IMR-90 (cell line): ENCODE data around the gene INTS2. TPM values are rescaled to one million over a fixed set of nuclear protein-coding genes. Genes with fewer than 3 reads are reported as not detected.

ENCODE experiments used
- ATAC-seq: fragments of 200-7000 bp; cut with Tn5 transposase; 2 replicates; pipeline ENCODE4 v1.9.1; 2020; ENCODE audit warnings: low read depth, mild to moderate bottlenecking, moderate library complexity
- BruUV-seq: library from RNA; stranded (reverse); fragments of 400-500 nt; replicated peaks from 2 replicates; lab custom pipeline; 2021; lab: Mats Ljungman, UMichigan
- CTCF ChIA-PET: fragments of 300-600 bp; formaldehyde crosslinking; extraction: SDS; loops from one replicate; lab custom pipeline; 2021; ENCODE audit warnings: antibody characterized with exemption; lab: Yijun Ruan, JAX
- POLR2A ChIA-PET: fragments of 300-600 bp; sonication (Branson Sonifier 250); formaldehyde crosslinking; loops from one replicate; lab custom pipeline; 2022; ENCODE audit warnings: antibody characterized with exemption; ENCODE audit not compliant: unreplicated experiment; lab: Charles Lee
- DNase-seq: peaks from one replicate; pipeline ENCODE4 v3.0.0; 2013
- H2AFZ ChIP-seq: replicated peaks from 2 replicates; pipeline ENCODE3; 2013; ENCODE audit warnings: low read length, mild to moderate bottlenecking; ENCODE audit not compliant: poor library complexity
- H2AK5ac ChIP-seq: 2 replicates; pipeline ENCODE4 v1.6.1; 2013; ENCODE audit warnings: low read depth, low read length, inconsistent platforms
- H2AK9ac ChIP-seq: replicated peaks from 2 replicates; pipeline ENCODE3; 2013; ENCODE audit warnings: mild to moderate bottlenecking, low read depth, low read length, moderate library complexity; ENCODE audit not compliant: poor library complexity
- H2BK120ac ChIP-seq: 2 replicates; pipeline ENCODE4 v1.6.1; 2013; ENCODE audit warnings: low read depth, low read length, inconsistent platforms
- H2BK15ac ChIP-seq: 3 replicates; pipeline ENCODE4 v1.6.1; 2013; ENCODE audit warnings: low read depth, low read length, inconsistent platforms
- H2BK20ac ChIP-seq: 2 replicates; pipeline ENCODE4 v1.6.1; 2013; ENCODE audit warnings: low read depth, mild to moderate bottlenecking, inconsistent platforms, low read length, moderate library complexity
- H2BK5ac ChIP-seq: 2 replicates; pipeline ENCODE4 v1.6.1; 2013; ENCODE audit warnings: mild to moderate bottlenecking, low read depth, low read length, inconsistent platforms; ENCODE audit not compliant: poor library complexity, severe bottlenecking
- H3K14ac ChIP-seq: replicated peaks from 2 replicates; pipeline ENCODE4 v1.6.1; 2013; ENCODE audit warnings: low read depth, low read length, inconsistent platforms
- H3K18ac ChIP-seq: 2 replicates; pipeline ENCODE4 v1.6.1; 2013; ENCODE audit warnings: low read depth, low read length, control low read depth
- H3K23ac ChIP-seq: 2 replicates; pipeline ENCODE4 v1.6.1; 2013; ENCODE audit warnings: low read depth, low read length, inconsistent platforms
- H3K27ac ChIP-seq: 2 replicates; pipeline ENCODE4 v1.5.1; 2013; ENCODE audit warnings: mild to moderate bottlenecking, control low read depth, low read length; ENCODE audit not compliant: insufficient read depth
- H3K27me3 ChIP-seq: 2 replicates; pipeline ENCODE4 v1.6.1; 2013; ENCODE audit warnings: low read length; ENCODE audit not compliant: control insufficient read depth, insufficient read depth
- H3K36me3 ChIP-seq: 2 replicates; pipeline ENCODE4 v1.6.1; 2013; ENCODE audit warnings: low read length, mixed read lengths; ENCODE audit not compliant: control insufficient read depth, insufficient read depth
- H3K4ac ChIP-seq: 2 replicates; pipeline ENCODE4 v1.6.1; 2013; ENCODE audit warnings: low read depth, low read length, inconsistent platforms
- H3K4me1 ChIP-seq: 2 replicates; pipeline ENCODE4 v1.6.1; 2013; ENCODE audit warnings: low read length, mixed read lengths; ENCODE audit not compliant: control insufficient read depth, insufficient read depth
- H3K4me2 ChIP-seq: 2 replicates; pipeline ENCODE4 v1.6.1; 2013; ENCODE audit warnings: low read depth, mild to moderate bottlenecking, control low read depth, low read length, moderate library complexity
- H3K4me3 ChIP-seq: 2 replicates; pipeline ENCODE4 v1.5.1; 2013; ENCODE audit warnings: low read depth, mild to moderate bottlenecking, control low read depth, low read length, moderate library complexity; ENCODE audit not compliant: insufficient read depth
- H3K56ac ChIP-seq: 2 replicates; pipeline ENCODE4 v1.6.1; 2013; ENCODE audit warnings: low read length, inconsistent platforms; ENCODE audit not compliant: insufficient read depth; ENCODE audit errors: extremely low read depth
- H3K79me1 ChIP-seq, 2 experiments: 2 replicates each; pipeline ENCODE4 v1.6.1; 2013; ENCODE audit warnings: low read length in 2 of 2, inconsistent platforms in 1 of 2, low read depth in 1 of 2
- H3K9ac ChIP-seq: 2 replicates; pipeline ENCODE4 v1.6.1; 2013; ENCODE audit warnings: low read depth, low read length, control low read depth
- H3K9me1 ChIP-seq: 2 replicates; pipeline ENCODE4 v1.6.1; 2013; ENCODE audit warnings: low read length, inconsistent platforms; ENCODE audit not compliant: insufficient read depth
- H3K9me3 ChIP-seq: 2 replicates; pipeline ENCODE4 v1.6.1; 2013; ENCODE audit warnings: low read length; ENCODE audit not compliant: control insufficient read depth, insufficient read depth
- H4K20me1 ChIP-seq: 2 replicates; pipeline ENCODE4 v1.6.1; 2013; ENCODE audit warnings: low read length, inconsistent platforms; ENCODE audit not compliant: insufficient read depth
- H4K5ac ChIP-seq: 2 replicates; pipeline ENCODE4 v1.6.1; 2013; ENCODE audit warnings: mild to moderate bottlenecking, low read depth, low read length, control low read depth
- H4K8ac ChIP-seq, 2 experiments: 2 replicates each; pipeline ENCODE4 v1.6.1; 2013; ENCODE audit warnings: low read depth in 2 of 2, low read length in 2 of 2, control low read depth in 1 of 2, inconsistent platforms in 1 of 2
- H4K91ac ChIP-seq: 2 replicates; pipeline ENCODE4 v1.6.1; 2013; ENCODE audit warnings: low read depth, low read length, inconsistent platforms; ENCODE audit not compliant: insufficient read depth
- CEBPB ChIP-seq: IDR thresholded peaks from 2 replicates; pipeline ENCODE4 v1.6.1; 2012; ENCODE audit warnings: low read depth, low read length, improper control_type of control experiment
- MAZ ChIP-seq: IDR thresholded peaks from 2 replicates; pipeline ENCODE4 v1.6.1; 2012; ENCODE audit warnings: low read depth, mild to moderate bottlenecking, low read length, improper control_type of control experiment, moderate library complexity, borderline replicate concordance
- RAD21 ChIP-seq: IDR thresholded peaks from 2 replicates; pipeline ENCODE4 v1.6.1; 2012; ENCODE audit warnings: low read length, improper control_type of control experiment
- RFX5 ChIP-seq: IDR thresholded peaks from 2 replicates; pipeline ENCODE4 v1.8.0; 2012; ENCODE audit warnings: low read depth, mild to moderate bottlenecking, low read length, moderate library complexity
- SMC3 ChIP-seq: fragments of 150-350 bp; IDR thresholded peaks from 2 replicates; pipeline ENCODE4 v1.6.1; 2016; ENCODE audit warnings: low read depth, mild to moderate bottlenecking, antibody characterized with exemption, low read length, moderate library complexity
- dilution Hi-C: fragments of 300-500 bp; cut with HindIII; formaldehyde crosslinking; loops from one replicate; pipeline ENCODE4 v1.14.3; 2018; ENCODE audit warnings: low sequenced_read_pairs; ENCODE audit not compliant: unreplicated experiment
- in situ Hi-C: fragments of 300-500 bp; cut with MboI; formaldehyde crosslinking; loops from 3 replicates; pipeline ENCODE4 v1.14.3; 2019; ENCODE audit warnings: low sequenced_read_pairs, inconsistent platforms, mixed read lengths
- intact Hi-C: fragments of 100-400 bp; cut with micrococcal nuclease; formaldehyde crosslinking; loops from 2 replicates; pipeline ENCODE4 v1.10.0; 2022
- polyA plus RNA-seq, 3 experiments: library from polyadenylated mRNA; depleted of rRNA; stranded (reverse); fragments of >200 nt; gene quantifications; 2 replicates each; pipeline ENCODE4 v1.2.3, GENCODE V29; 2012; ENCODE audit warnings: low replicate concordance in 1 of 3
- total RNA-seq: library from RNA; depleted of rRNA; stranded (reverse); fragments of >200 nt; gene quantifications from 2 replicates; pipeline ENCODE4 v1.2.3, GENCODE V29; 2012

The INTS2 gene
- total and polyA plus RNA-seq, 2 of the 4 experiments (the other 2 are of a cell fraction) = 4.0 to 17.4 TPM

DNA sequence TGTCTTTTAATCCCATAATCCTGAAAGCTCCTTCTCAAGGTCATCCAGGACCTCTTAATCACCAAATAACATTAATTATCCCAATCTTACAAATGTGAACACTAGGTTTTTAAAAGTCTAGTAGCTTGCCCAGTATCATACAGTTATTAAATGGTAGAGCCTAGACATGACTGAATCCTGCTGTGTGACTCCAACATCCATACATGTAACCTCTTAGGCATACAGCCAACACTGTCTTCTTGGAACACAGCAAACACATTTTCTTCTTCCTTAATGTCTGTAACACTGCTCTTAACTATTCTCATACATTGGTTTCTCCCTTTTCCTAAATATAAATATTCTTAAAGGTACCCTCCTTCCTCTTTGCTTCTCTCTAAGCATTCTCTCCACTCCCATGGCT lies 78.1 kb downstream of the INTS2 start:
- H3K9ac ChIP-seq = no peak overlapping the region
- H3K36me3 ChIP-seq = peaks cover 2% of the 10 kb centered on the region; the same call in 1 of the 2 replicates
- no peak overlapping the region for H3K4me3 ChIP-seq
- no peak overlapping the region for H4K5ac ChIP-seq
- no peak overlapping the region for H2AK9ac ChIP-seq
- H4K91ac ChIP-seq = no peak overlapping the region
- no peak overlapping the region for H2AK5ac ChIP-seq
- in situ Hi-C loops (loop anchor here (10.0 kb wide), 1 partner anchor 425 kb away; no protein-coding TSS in a partner anchor), dilution Hi-C loops (no loop called here), intact Hi-C loops (no loop called here)
- no TSS peak for BruUV-seq
- no peak overlapping the region for H2BK5ac ChIP-seq
- ATAC-seq = no peak
- H2BK20ac ChIP-seq = peak overlapping the region; percentile 62; the same call in 1 of the 2 replicates
- no peak overlapping the region for H2BK120ac ChIP-seq
- no peak for TF ChIP-seq SMC3
- no peak for TF ChIP-seq RFX5
- no peak for TF ChIP-seq MAZ
- no peak for TF ChIP-seq RAD21
- no peak for TF ChIP-seq CEBPB
- no peaks in the 10 kb centered on the region; the same call in 1 of the 2 replicates for H4K20me1 ChIP-seq
- peak; percentile 58 for DNase-seq
- ChIA-PET POLR2A (no interaction called here), CTCF (no interaction called here)
- no peak overlapping the region for H3K27ac ChIP-seq
- no peak overlapping the region for H3K4me2 ChIP-seq
- H3K79me1 ChIP-seq = peaks cover 9 to 34% of the 10 kb centered on the region in 2 experiments; a peak in 3 of 4 replicates
- H3K18ac ChIP-seq = no peak overlapping the region
- H3K9me1 ChIP-seq = no peaks in the 10 kb centered on the region; the same call in none of the 2 replicates
- no peak overlapping the region for H2BK15ac ChIP-seq
- H3K4me1 ChIP-seq = no peaks in the 10 kb centered on the region
- H2AFZ ChIP-seq = no peak overlapping the region
- no peak overlapping the region for H3K56ac ChIP-seq
- no peaks in the 10 kb centered on the region for H3K27me3 ChIP-seq
- H3K9me3 ChIP-seq = no peaks in the 10 kb centered on the region
- peak overlapping the region; percentile 95; the same call in 1 of the 2 replicates for H3K23ac ChIP-seq
- no peak overlapping the region for H3K14ac ChIP-seq
- H4K8ac ChIP-seq = no peak overlapping the region
- no peak overlapping the region for H3K4ac ChIP-seq
